DND-41 (cell line): ENCODE data around the gene PRKAB1.

Experiments
- CTCF ChIP-seq: IDR thresholded peaks from 2 replicates; pipeline ENCODE4 v1.5.1; 2012; ENCODE audit warnings: borderline replicate concordance, low read length, moderate library complexity, mild to moderate bottlenecking; ENCODE audit not compliant: poor library complexity, severe bottlenecking; ENCODE audit errors: extremely low read depth
- EZH2 ChIP-seq: IDR thresholded peaks from 3 replicates; pipeline ENCODE4 v1.6.1; 2012; ENCODE audit warnings: borderline replicate concordance, low read depth, mild to moderate bottlenecking, moderate library complexity, low read length, inconsistent platforms; ENCODE audit not compliant: severe bottlenecking

GRCh38 chr12:119721306-119721705 is 53.4 kb downstream of the PRKAB1 start:
- TF ChIP-seq CTCF: no peak
- no peak for TF ChIP-seq EZH2
